Measurements from ENCODE around the gene SCN8A.
"Not testable (repeated sequence)": the region's sequence is repeated elsewhere in the genome, so short reads cannot be mapped to it uniquely, and the experiment has no call there.

The SCN8A gene

GRCh38 chr12:51820526-51821439, 229.8 kb downstream of the SCN8A start:
- FAIRE-seq (no peak), DNase-seq (ENCODE audit: insufficient read length) (no peak)
- TF ChIP-seq POLR2A (IDR thresholded peaks at IDR 0.05; ENCODE audit: low read depth, low read length), result no peak
- TF ChIP-seq TAF1 (IDR thresholded peaks at IDR 0.05; ENCODE audit: borderline replicate concordance, low read depth, low read length), result no peak
- no peak for TF ChIP-seq POLR2AphosphoS5 (IDR thresholded peaks at IDR 0.05; ENCODE audit: low read depth, low read length)

- FAIRE-seq (no peak), DNase-seq (ENCODE audit: insufficient read length) (no peak)
- TF ChIP-seq POLR2A (IDR thresholded peaks at IDR 0.05; ENCODE audit: low read depth, low read length) (no peak), POLR2AphosphoS5 (IDR thresholded peaks at IDR 0.05; ENCODE audit: low read depth, low read length) (no peak), TAF1 (IDR thresholded peaks at IDR 0.05; ENCODE audit: borderline replicate concordance, low read depth, low read length) (no peak)
Measured at GRCh38 chr12:51821440-51822260, 230.6 kb downstream of the SCN8A start.

- DNase-seq (ENCODE audit: insufficient read length), result no peak
- FAIRE-seq, result no peak
- TF ChIP-seq POLR2AphosphoS5 (IDR thresholded peaks at IDR 0.05; ENCODE audit: low read depth, low read length), result no peak
- TF ChIP-seq TAF1 (IDR thresholded peaks at IDR 0.05; ENCODE audit: borderline replicate concordance, low read depth, low read length), result no peak
- no peak for TF ChIP-seq POLR2A (IDR thresholded peaks at IDR 0.05; ENCODE audit: low read depth, low read length)
Measured at GRCh38 chr12:51822261-51822616, 231.2 kb downstream of the SCN8A start.

- DNase-seq (ENCODE audit: insufficient read length) (no peak), FAIRE-seq (no peak)
- no peak for TF ChIP-seq TAF1 (IDR thresholded peaks at IDR 0.05; ENCODE audit: borderline replicate concordance, low read depth, low read length)
- no peak for TF ChIP-seq POLR2A (IDR thresholded peaks at IDR 0.05; ENCODE audit: low read depth, low read length)
- no peak for TF ChIP-seq POLR2AphosphoS5 (IDR thresholded peaks at IDR 0.05; ENCODE audit: low read depth, low read length)
Measured at GRCh38 chr12:51822956-51823355, 231.9 kb downstream of the SCN8A start.

GRCh38 chr12:51823875-51824565, 233.0 kb downstream of the SCN8A start:
- no peak for DNase-seq (ENCODE audit: insufficient read length)
- no peak for TF ChIP-seq TAF1 (IDR thresholded peaks at IDR 0.05; ENCODE audit: borderline replicate concordance, low read depth, low read length)
- no peak for TF ChIP-seq POLR2AphosphoS5 (IDR thresholded peaks at IDR 0.05; ENCODE audit: low read depth, low read length)
- TF ChIP-seq POLR2A (IDR thresholded peaks at IDR 0.05; ENCODE audit: low read depth, low read length), result no peak
- FAIRE-seq, result no peak

- TF ChIP-seq POLR2AphosphoS5 (IDR thresholded peaks at IDR 0.05; ENCODE audit: low read depth, low read length) (no peak), POLR2A (IDR thresholded peaks at IDR 0.05; ENCODE audit: low read depth, low read length) (no peak), TAF1 (IDR thresholded peaks at IDR 0.05; ENCODE audit: borderline replicate concordance, low read depth, low read length) (no peak)
- DNase-seq (ENCODE audit: insufficient read length) (no peak), FAIRE-seq (no peak)
Measured at GRCh38 chr12:51825216-51825615, 234.2 kb downstream of the SCN8A start.

GRCh38 chr12:51826881-51827280, 235.8 kb downstream of the SCN8A start:
- DNase-seq (ENCODE audit: insufficient read length) (no peak), FAIRE-seq (no peak)
- TF ChIP-seq POLR2A (IDR thresholded peaks at IDR 0.05; ENCODE audit: low read depth, low read length), result no peak
- TF ChIP-seq POLR2AphosphoS5 (IDR thresholded peaks at IDR 0.05; ENCODE audit: low read depth, low read length), result no peak
- TF ChIP-seq TAF1 (IDR thresholded peaks at IDR 0.05; ENCODE audit: borderline replicate concordance, low read depth, low read length), result no peak

- FAIRE-seq (no peak), DNase-seq (ENCODE audit: insufficient read length) (no peak)
Measured at GRCh38 chr12:51827925-51828818, 237.1 kb downstream of the SCN8A start.

GRCh38 chr12:51829011-51829481, 238.0 kb downstream of the SCN8A start:
- DNase-seq (ENCODE audit: insufficient read length) (no peak), FAIRE-seq (no peak)

More at GRCh38 chr12:51827925-51828818, 237.1 kb downstream of the SCN8A start:
- TF ChIP-seq POLR2AphosphoS5 (IDR thresholded peaks at IDR 0.05; ENCODE audit: low read depth, low read length), result no peak
- no peak for TF ChIP-seq TAF1 (IDR thresholded peaks at IDR 0.05; ENCODE audit: borderline replicate concordance, low read depth, low read length)
- no peak for TF ChIP-seq POLR2A (IDR thresholded peaks at IDR 0.05; ENCODE audit: low read depth, low read length)

GRCh38 chr12:51829641-51830040, 238.6 kb downstream of the SCN8A start:
- DNase-seq (ENCODE audit: insufficient read length) (no peak), FAIRE-seq (no peak)
- TF ChIP-seq POLR2AphosphoS5 (IDR thresholded peaks at IDR 0.05; ENCODE audit: low read depth, low read length) (no peak), POLR2A (IDR thresholded peaks at IDR 0.05; ENCODE audit: low read depth, low read length) (no peak), TAF1 (IDR thresholded peaks at IDR 0.05; ENCODE audit: borderline replicate concordance, low read depth, low read length) (no peak)

More at GRCh38 chr12:51829011-51829481, 238.0 kb downstream of the SCN8A start:
- no peak for TF ChIP-seq TAF1 (IDR thresholded peaks at IDR 0.05; ENCODE audit: borderline replicate concordance, low read depth, low read length)
- no peak for TF ChIP-seq POLR2AphosphoS5 (IDR thresholded peaks at IDR 0.05; ENCODE audit: low read depth, low read length)
- no peak for TF ChIP-seq POLR2A (IDR thresholded peaks at IDR 0.05; ENCODE audit: low read depth, low read length)

- not testable (repeated sequence) for FAIRE-seq
Measured at GRCh38 chr12:51831817-51832216, 240.8 kb downstream of the SCN8A start.

More at GRCh38 chr12:51831817-51832216, 240.8 kb downstream of the SCN8A start:
- not testable (repeated sequence) for DNase-seq (ENCODE audit: insufficient read length)
